GM12892 (cell line): ENCODE results near the gene LINC01488.

Source experiments
- POLR2A ChIP-seq: IDR thresholded peaks from 2 replicates; pipeline ENCODE4 v1.6.1; 2011; ENCODE audit warnings: low read depth, low read length, control low read depth
- TAF1 ChIP-seq: IDR thresholded peaks from 2 replicates; pipeline ENCODE4 v1.6.1; 2011; ENCODE audit warnings: low read depth, mild to moderate bottlenecking, control low read depth, low read length, borderline replicate concordance

- TF ChIP-seq TAF1 (no peak), POLR2A (no peak)
Measured at GRCh38 chr11:69513663-69514224, 32.3 kb downstream of the LINC01488 start.
